Esophagus (tissue), 2 donors: ENCODE data around the gene ST8SIA3. TPM values are rescaled to one million over a fixed set of nuclear protein-coding genes. Genes with fewer than 3 reads are reported as not detected.

ENCODE experiments used
- H3K27ac ChIP-seq, 2 donors: one replicate each; pipeline ENCODE4 v1.5.1; 2013; ENCODE audit warnings: low read depth in 2 of 2, mild to moderate bottlenecking in 2 of 2, inconsistent platforms in 1 of 2, low read length in 1 of 2, moderate library complexity in 1 of 2
- H3K27me3 ChIP-seq, 2 donors: one replicate each; pipeline ENCODE4 v1.6.1; 2013; ENCODE audit warnings: low read length in 2 of 2, control low read depth in 1 of 2, mild to moderate bottlenecking in 1 of 2; ENCODE audit not compliant: insufficient read depth in 2 of 2, control insufficient read depth in 1 of 2
- H3K36me3 ChIP-seq, 2 donors: one replicate each; pipeline ENCODE4 v1.6.1; 2013; ENCODE audit warnings: low read length in 1 of 2; ENCODE audit not compliant: control insufficient read depth in 2 of 2, insufficient read depth in 2 of 2
- H3K4me1 ChIP-seq, 2 donors: one replicate each; pipeline ENCODE4 v1.6.1; 2013; ENCODE audit warnings: low read length in 1 of 2; ENCODE audit not compliant: control insufficient read depth in 2 of 2, insufficient read depth in 2 of 2
- H3K4me3 ChIP-seq, 2 donors: one replicate each; pipeline ENCODE4 v1.5.1; 2013; ENCODE audit warnings: low read length in 2 of 2, mild to moderate bottlenecking in 2 of 2, low read depth in 1 of 2, moderate library complexity in 1 of 2
- H3K9me3 ChIP-seq, 2 donors: one replicate each; pipeline ENCODE4 v1.6.1; 2013; ENCODE audit warnings: mild to moderate bottlenecking in 2 of 2, low read depth in 1 of 2, low read length in 1 of 2, moderate library complexity in 1 of 2; ENCODE audit not compliant: control insufficient read depth in 2 of 2, insufficient read depth in 1 of 2
- WGBS, 2 donors: extraction: QIAGEN DNeasy Blood & Tissue Kit; methylation state at CpG; one replicate each; pipeline ENCODE4 v1.1.7; 2013; 5-methylcytosine and 5-hydroxymethylcytosine counted together
- polyA plus RNA-seq, 2 donors: library from polyadenylated mRNA; stranded (reverse); fragments of 200-250 nt; gene quantifications; one replicate each; pipeline ENCODE4 v1.2.3, GENCODE V29; 2013
- donor health status: healthy with polysubstance abuse.
- donor health status: Bipolar disorder and iron deficiency.

ST8SIA3 gene
- polyA plus RNA-seq, result not detected

GRCh38 chr18:57352271-57352701 is at the start of gene ST8SIA3:
TSS of gene ST8SIA3 (plus strand) at chr18:57352557. CDS start at chr18:57352847, 290 bp downstream.
- H3K27ac ChIP-seq, result no peak within 1 kb of the TSS
- H3K9me3 ChIP-seq, result peaks cover 0 to 4% of the 10 kb centered on the region in 2 donors
- peaks cover 0 to 6% of the 10 kb centered on the region in 2 donors for H3K4me1 ChIP-seq
- 8 to 11% methylated on average over 26 to 38 of the region's 38 CpGs for WGBS, 2 donors
- H3K36me3 ChIP-seq, result no peaks in the 10 kb centered on the region
- no peak within 1 kb of the TSS for H3K4me3 ChIP-seq
- peaks cover 12 to 20% of the 10 kb centered on the region in 2 donors for H3K27me3 ChIP-seq

- no peaks in the 10 kb centered on the region for H3K4me1 ChIP-seq
- no peaks in the 10 kb centered on the region for H3K36me3 ChIP-seq
- no peak overlapping the region for H3K27ac ChIP-seq
- H3K4me3 ChIP-seq, result no peak overlapping the region
- no peaks in the 10 kb centered on the region for H3K27me3 ChIP-seq
- 78 to 83% methylated on average over 4 of the region's 4 CpGs for WGBS, 2 donors
- no peaks in the 10 kb centered on the region for H3K9me3 ChIP-seq
Observed at GRCh38 chr18:57311472-57311871, 40.9 kb upstream of the ST8SIA3 start.

- Histone ChIP-seq H3K36me3 (no peaks in the 10 kb centered on the region), H3K27me3 (no peaks in the 10 kb centered on the region), H3K9me3 (no peaks in the 10 kb centered on the region), H3K4me1 (no peaks in the 10 kb centered on the region), H3K27ac (no peak overlapping the region), H3K4me3 (no peak overlapping the region)
- 61 to 68% methylated on average over 3 of the region's 3 CpGs for WGBS, 2 donors
Observed at GRCh38 chr18:57312346-57313144, 39.8 kb upstream of the ST8SIA3 start.

GRCh38 chr18:57320603-57321002 is 31.8 kb upstream of the ST8SIA3 start:
- WGBS, 2 donors, result 68 to 74% methylated on average over 2 of the region's 2 CpGs
- Histone ChIP-seq H3K27ac (no peak overlapping the region), H3K9me3 (peaks cover 0 to 2% of the 10 kb centered on the region in 2 donors), H3K4me1 (no peaks in the 10 kb centered on the region), H3K4me3 (no peak overlapping the region), H3K27me3 (no peaks in the 10 kb centered on the region), H3K36me3 (no peaks in the 10 kb centered on the region)

GRCh38 chr18:57325491-57326166 is 26.7 kb upstream of the ST8SIA3 start:
- 11 to 23% methylated on average over 1 of the region's 1 CpG for WGBS, 2 donors
- Histone ChIP-seq H3K9me3 (peaks cover 0 to 2% of the 10 kb centered on the region in 2 donors), H3K4me3 (no peak overlapping the region), H3K4me1 (no peaks in the 10 kb centered on the region), H3K27ac (no peak overlapping the region), H3K27me3 (no peaks in the 10 kb centered on the region), H3K36me3 (no peaks in the 10 kb centered on the region)

- H3K27me3 ChIP-seq, result no peaks in the 10 kb centered on the region
- H3K4me1 ChIP-seq, result no peaks in the 10 kb centered on the region
- no peak overlapping the region for H3K27ac ChIP-seq
- WGBS, 2 donors, result 45 to 50% methylated on average over 8 of the region's 8 CpGs
- H3K36me3 ChIP-seq, result no peaks in the 10 kb centered on the region
- no peak overlapping the region for H3K4me3 ChIP-seq
- H3K9me3 ChIP-seq, result peaks cover 0 to 2% of the 10 kb centered on the region in 2 donors
Observed at GRCh38 chr18:57326718-57327323, 25.5 kb upstream of the ST8SIA3 start.

- no peaks in the 10 kb centered on the region for H3K27me3 ChIP-seq
- H3K36me3 ChIP-seq, result no peaks in the 10 kb centered on the region
- no peaks in the 10 kb centered on the region for H3K4me1 ChIP-seq
- no peaks in the 10 kb centered on the region for H3K9me3 ChIP-seq
- no peak overlapping the region for H3K27ac ChIP-seq
- 73 to 86% methylated on average over 3 of the region's 3 CpGs for WGBS, 2 donors
- H3K4me3 ChIP-seq, result no peak overlapping the region
Observed at GRCh38 chr18:57328665-57329064, 23.7 kb upstream of the ST8SIA3 start.

GRCh38 chr18:57329856-57330255 is 22.5 kb upstream of the ST8SIA3 start:
- Histone ChIP-seq H3K27ac (no peak overlapping the region), H3K9me3 (peaks cover 0 to 4% of the 10 kb centered on the region in 2 donors), H3K27me3 (no peaks in the 10 kb centered on the region), H3K4me1 (no peaks in the 10 kb centered on the region), H3K4me3 (no peak overlapping the region), H3K36me3 (no peaks in the 10 kb centered on the region)
- WGBS, 2 donors, result 73% methylated on average over 5 of the region's 5 CpGs

GRCh38 chr18:57331718-57332117 is 20.6 kb upstream of the ST8SIA3 start:
- H3K4me3 ChIP-seq, result no peak overlapping the region
- H3K9me3 ChIP-seq, result peaks cover 0 to 4% of the 10 kb centered on the region in 2 donors
- H3K36me3 ChIP-seq, result no peaks in the 10 kb centered on the region
- H3K27ac ChIP-seq, result no peak overlapping the region
- H3K4me1 ChIP-seq, result no peaks in the 10 kb centered on the region
- H3K27me3 ChIP-seq, result no peaks in the 10 kb centered on the region
- WGBS, 2 donors, result 88 to 93% methylated on average over 2 of the region's 2 CpGs
